ENCODE data around the gene NENF.

NENF gene

DNA sequence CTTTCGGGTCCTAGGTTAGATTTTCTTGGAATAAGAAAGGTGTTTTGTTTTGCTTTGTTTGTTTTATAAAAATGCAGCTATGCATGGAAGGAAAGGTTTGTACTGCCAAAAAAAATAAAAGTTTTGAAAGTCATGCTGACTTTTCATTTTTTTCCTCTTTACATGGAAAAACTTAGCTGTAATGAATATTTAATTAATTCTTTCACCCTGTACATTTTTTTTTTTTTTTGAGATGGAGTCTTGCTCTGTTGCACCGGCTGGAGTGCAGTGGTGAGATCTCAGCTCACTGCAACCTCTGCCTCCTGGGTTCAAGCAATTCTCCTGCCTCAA is 48.7 kb downstream of the NENF start:
- no peak for TF ChIP-seq FOXM1 (IDR thresholded peaks at IDR 0.05; ENCODE audit: borderline replicate concordance, low read depth)
- TF ChIP-seq TCF12 (IDR thresholded peaks at IDR 0.05; ENCODE audit: low read depth) = no peak

DNA sequence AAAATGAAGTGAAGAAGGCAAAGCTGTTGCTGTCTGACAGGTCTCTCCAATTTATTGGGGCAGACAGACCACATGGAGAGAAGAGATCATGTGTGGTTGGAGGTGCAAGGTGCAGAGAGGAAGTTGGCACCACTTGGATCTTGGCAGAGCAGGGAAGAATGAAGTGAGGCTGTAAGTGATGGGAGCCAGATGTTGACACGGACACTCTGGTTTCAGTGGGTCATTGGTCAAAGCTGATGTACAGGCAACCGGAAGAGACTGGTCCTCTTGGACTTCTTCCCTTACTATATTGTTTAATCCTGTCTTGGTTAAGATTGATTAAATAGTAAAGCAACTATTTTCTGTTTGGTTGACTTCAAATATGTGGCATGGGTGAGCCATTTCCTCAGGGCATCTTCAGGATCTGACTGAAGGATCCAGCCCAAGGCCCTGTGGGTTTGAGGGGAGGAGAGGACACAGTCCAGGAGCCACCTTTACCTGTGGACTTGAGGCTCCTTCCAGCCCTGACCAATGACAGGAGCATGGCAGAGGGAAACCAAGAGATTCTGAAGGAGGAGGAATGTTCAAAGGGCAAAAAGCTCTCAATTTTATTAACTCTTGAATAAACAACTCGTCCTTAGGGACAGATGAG is 49.4 kb downstream of the NENF start:
- TF ChIP-seq CREB1 (IDR thresholded peaks at IDR 0.05; ENCODE audit: low read depth) (no peak), FOXM1 (IDR thresholded peaks at IDR 0.05; ENCODE audit: borderline replicate concordance, low read depth) (no peak), TEAD4 (IDR thresholded peaks at IDR 0.05) (no peak), MAX (IDR thresholded peaks at IDR 0.05) (no peak), EP300 (IDR thresholded peaks at IDR 0.05; ENCODE audit: borderline replicate concordance) (no peak), CEBPB (IDR thresholded peaks at IDR 0.05) (no peak), EGR1 (IDR thresholded peaks at IDR 0.05) (no peak), RAD21 (IDR thresholded peaks at IDR 0.05; ENCODE audit: low read depth) (no peak), USF1 (IDR thresholded peaks at IDR 0.05) (no peak), NFIC (IDR thresholded peaks at IDR 0.05) (no peak), TCF12 (IDR thresholded peaks at IDR 0.05; ENCODE audit: low read depth) (no peak), ZBTB7A (IDR thresholded peaks at IDR 0.05; ENCODE audit: low read depth) (no peak), REST (IDR thresholded peaks at IDR 0.05; ENCODE audit: low read depth) (no peak), TAF1 (IDR thresholded peaks at IDR 0.05; ENCODE audit: low read depth) (no peak), YY1 (IDR thresholded peaks at IDR 0.05; ENCODE audit: low read depth) (no peak)

GRCh38 chr1:212482637-212483441 is 50.1 kb downstream of the NENF start:
- TF ChIP-seq TAF1 (IDR thresholded peaks at IDR 0.05; ENCODE audit: low read depth) (no peak), ZBTB7A (IDR thresholded peaks at IDR 0.05; ENCODE audit: low read depth) (no peak), RAD21 (IDR thresholded peaks at IDR 0.05; ENCODE audit: low read depth) (no peak), EP300 (IDR thresholded peaks at IDR 0.05; ENCODE audit: borderline replicate concordance) (peak; percentile 30; the same call in 1 of the 2 replicates), USF1 (IDR thresholded peaks at IDR 0.05) (peak; percentile 52; the same call in 1 of the 2 replicates)

DNA sequence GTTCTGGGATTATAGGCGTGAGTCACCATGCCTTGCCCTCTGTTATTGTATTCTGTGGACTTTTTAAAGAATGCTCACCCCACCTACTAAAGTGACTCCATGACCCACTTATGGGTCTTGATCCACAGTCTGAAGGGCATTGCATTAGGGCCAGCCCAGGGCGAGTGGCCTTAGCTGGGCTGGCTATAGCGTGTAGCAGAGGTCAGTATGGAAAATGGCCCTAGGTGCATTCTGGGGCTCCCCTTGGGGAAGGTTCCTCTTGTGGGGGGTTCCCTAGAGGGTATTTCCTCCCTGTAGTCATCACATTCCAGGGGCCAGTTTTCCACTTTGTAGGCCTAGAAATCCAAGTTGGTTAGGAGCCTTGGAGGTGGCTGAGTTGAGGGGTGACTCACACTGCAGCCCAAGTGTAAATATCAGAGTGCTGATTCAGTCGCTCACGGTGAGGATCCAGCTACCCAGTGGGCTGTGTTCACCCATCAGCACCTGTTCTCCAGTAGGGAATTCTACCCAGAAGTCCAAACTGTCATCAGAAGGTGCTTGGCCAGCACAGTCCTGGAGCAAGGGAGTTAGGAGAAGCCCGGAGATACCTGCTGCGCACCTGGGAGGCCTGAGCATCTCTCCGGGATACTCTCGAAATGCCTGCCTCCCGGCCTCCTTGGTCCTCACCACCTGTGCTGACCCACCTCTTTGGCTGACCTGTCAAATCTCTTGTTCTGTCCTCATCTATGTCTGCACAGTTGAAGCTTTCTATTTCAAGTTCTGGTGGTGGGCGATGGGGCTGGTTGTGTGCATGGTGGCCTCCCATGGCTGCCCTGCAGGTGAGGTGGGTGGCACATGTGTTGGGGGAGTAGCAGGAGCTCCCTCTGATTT is 52.2 kb downstream of the NENF start:
- no peak for TF ChIP-seq RAD21 (IDR thresholded peaks at IDR 0.05; ENCODE audit: low read depth)
- TF ChIP-seq TCF12 (IDR thresholded peaks at IDR 0.05; ENCODE audit: low read depth) = peak; percentile 53; the same call in 1 of the 2 replicates
- TF ChIP-seq ZBTB7A (IDR thresholded peaks at IDR 0.05; ENCODE audit: low read depth) = no peak
- no peak for TF ChIP-seq TAF1 (IDR thresholded peaks at IDR 0.05; ENCODE audit: low read depth)
- TF ChIP-seq YY1 (IDR thresholded peaks at IDR 0.05; ENCODE audit: low read depth) = no peak
- peak; percentile 64; the same call in 1 of the 2 replicates for TF ChIP-seq EP300 (IDR thresholded peaks at IDR 0.05; ENCODE audit: borderline replicate concordance)
- peak; percentile 41; the same call in 1 of the 2 replicates for TF ChIP-seq FOXM1 (IDR thresholded peaks at IDR 0.05; ENCODE audit: borderline replicate concordance, low read depth)
- no peak for TF ChIP-seq CEBPB (IDR thresholded peaks at IDR 0.05)
- TF ChIP-seq MAX (IDR thresholded peaks at IDR 0.05) = 0 out of 2 replicates have a peak, but pooled peaks have one; percentile 26
- TF ChIP-seq EGR1 (IDR thresholded peaks at IDR 0.05) = no peak
- no peak; the same call in 1 of the 2 replicates for TF ChIP-seq USF1 (IDR thresholded peaks at IDR 0.05)
- no peak for TF ChIP-seq REST (IDR thresholded peaks at IDR 0.05; ENCODE audit: low read depth)
- peak; percentile 33; the same call in 1 of the 2 replicates for TF ChIP-seq NFIC (IDR thresholded peaks at IDR 0.05)
- no peak for TF ChIP-seq CREB1 (IDR thresholded peaks at IDR 0.05; ENCODE audit: low read depth)
- TF ChIP-seq TEAD4 (IDR thresholded peaks at IDR 0.05) = peak; percentile 76
